Keratinocyte (primary cell): ENCODE measurements around the gene CPPED1.

Experiments
- EZH2 ChIP-seq: IDR thresholded peaks from one replicate; pipeline ENCODE4 v1.6.1; 2012; ENCODE audit warnings: inconsistent platforms, mild to moderate bottlenecking, low read length, moderate library complexity
- TF ChIP-seq, protein P1 (sequence below), 3 experiments: IDR thresholded peaks in 1 of 3; conservative IDR thresholded peaks in 1 of 3; optimal IDR thresholded peaks in 1 of 3; 2 replicates in 2 of 3; 3 replicates in 1 of 3; pipeline versions ENCODE3 to v1.5.1; 2011; ENCODE audit warnings: low read length in 3 of 3, mild to moderate bottlenecking in 3 of 3, moderate library complexity in 2 of 3, control low read depth in 1 of 3, inconsistent platforms in 1 of 3; ENCODE audit not compliant: insufficient read depth in 2 of 3; ENCODE audit errors: extremely low read depth in 1 of 3

GRCh38 chr16:12651765-12652512 lies 151.7 kb downstream of the CPPED1 start:
- TF ChIP-seq, protein P1, sequence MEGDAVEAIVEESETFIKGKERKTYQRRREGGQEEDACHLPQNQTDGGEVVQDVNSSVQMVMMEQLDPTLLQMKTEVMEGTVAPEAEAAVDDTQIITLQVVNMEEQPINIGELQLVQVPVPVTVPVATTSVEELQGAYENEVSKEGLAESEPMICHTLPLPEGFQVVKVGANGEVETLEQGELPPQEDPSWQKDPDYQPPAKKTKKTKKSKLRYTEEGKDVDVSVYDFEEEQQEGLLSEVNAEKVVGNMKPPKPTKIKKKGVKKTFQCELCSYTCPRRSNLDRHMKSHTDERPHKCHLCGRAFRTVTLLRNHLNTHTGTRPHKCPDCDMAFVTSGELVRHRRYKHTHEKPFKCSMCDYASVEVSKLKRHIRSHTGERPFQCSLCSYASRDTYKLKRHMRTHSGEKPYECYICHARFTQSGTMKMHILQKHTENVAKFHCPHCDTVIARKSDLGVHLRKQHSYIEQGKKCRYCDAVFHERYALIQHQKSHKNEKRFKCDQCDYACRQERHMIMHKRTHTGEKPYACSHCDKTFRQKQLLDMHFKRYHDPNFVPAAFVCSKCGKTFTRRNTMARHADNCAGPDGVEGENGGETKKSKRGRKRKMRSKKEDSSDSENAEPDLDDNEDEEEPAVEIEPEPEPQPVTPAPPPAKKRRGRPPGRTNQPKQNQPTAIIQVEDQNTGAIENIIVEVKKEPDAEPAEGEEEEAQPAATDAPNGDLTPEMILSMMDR (optimal IDR thresholded peaks at IDR 0.05 in 1 of 3, IDR thresholded peaks at IDR 0.05 in 1 of 3, conservative IDR thresholded peaks at IDR 0.05 in 1 of 3; ENCODE audit: extremely low read depth in 1 of 3, insufficient read depth in 2 of 3, low read length in 3 of 3) = no peak
- TF ChIP-seq EZH2 = no peak
